DMS 273 (cell line): ENCODE data around the gene SLCO3A1.
A peak's percentile ranks its signal among the peaks of the same experiment; 100 is the strongest.

Experiments
- DNase-seq: peaks from one replicate; lab custom pipeline; 2025; ENCODE audit not compliant: unreplicated experiment; lab: John Stamatoyannopoulos, UW

The SLCO3A1 gene

DNA sequence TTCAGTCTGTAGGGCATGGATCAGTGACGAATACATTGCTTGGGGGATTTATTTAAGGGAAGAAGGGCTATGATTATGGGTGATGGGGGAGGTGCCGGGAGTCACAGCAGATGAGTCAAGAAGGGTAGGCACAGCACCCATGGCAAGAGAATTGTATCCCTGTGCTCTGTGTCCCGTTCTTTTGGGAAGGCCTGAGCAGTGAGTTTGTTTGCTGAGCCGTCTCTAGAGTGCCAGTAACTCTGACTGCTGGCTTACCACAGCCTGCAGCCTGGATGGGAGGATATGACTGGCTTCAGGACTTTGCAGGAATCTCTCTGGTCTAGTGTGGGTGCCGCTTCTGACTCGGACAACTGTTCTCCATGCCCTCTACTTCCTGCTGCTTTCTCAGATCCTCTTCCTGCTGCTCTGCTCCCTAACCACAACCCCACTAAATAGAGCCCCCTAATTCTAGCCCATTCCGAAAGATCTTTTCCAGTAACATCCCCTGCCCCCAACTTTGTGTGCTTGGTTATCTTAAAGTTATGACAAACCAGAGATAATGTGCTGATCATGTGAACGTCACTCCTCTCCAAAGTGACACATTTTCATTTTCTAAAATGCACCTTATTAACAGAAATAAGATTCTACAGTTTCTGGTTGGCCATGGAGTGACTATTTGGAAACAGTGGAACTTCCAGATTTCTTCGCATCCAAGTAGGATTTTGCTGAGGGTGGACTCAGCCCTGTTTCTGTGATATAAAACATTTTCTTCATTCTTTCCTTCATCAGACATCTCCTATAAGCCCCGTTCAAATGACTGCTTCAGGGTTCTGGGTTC is 239.0 kb downstream of the SLCO3A1 start:
- DNase-seq: no peak

DNA sequence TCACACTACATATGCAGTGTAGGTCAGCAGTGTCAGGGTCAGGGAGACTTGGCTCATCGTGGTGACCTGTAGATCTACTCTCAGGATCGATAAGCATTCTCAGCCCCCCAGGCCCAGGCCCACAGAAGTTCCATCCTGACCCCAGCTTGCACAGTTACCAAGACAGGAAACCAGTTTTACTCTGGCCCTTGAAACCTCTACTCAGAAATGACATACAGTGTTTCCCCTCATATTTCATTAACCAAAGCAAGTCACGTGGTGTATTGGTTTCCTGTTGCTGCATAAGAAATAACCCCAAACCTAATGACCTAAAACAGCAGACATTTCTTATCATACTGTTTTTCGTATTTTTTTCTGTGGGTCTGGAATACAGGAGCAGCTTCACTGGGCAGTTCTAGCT is 242.2 kb downstream of the SLCO3A1 start:
- no peak for DNase-seq

DNA sequence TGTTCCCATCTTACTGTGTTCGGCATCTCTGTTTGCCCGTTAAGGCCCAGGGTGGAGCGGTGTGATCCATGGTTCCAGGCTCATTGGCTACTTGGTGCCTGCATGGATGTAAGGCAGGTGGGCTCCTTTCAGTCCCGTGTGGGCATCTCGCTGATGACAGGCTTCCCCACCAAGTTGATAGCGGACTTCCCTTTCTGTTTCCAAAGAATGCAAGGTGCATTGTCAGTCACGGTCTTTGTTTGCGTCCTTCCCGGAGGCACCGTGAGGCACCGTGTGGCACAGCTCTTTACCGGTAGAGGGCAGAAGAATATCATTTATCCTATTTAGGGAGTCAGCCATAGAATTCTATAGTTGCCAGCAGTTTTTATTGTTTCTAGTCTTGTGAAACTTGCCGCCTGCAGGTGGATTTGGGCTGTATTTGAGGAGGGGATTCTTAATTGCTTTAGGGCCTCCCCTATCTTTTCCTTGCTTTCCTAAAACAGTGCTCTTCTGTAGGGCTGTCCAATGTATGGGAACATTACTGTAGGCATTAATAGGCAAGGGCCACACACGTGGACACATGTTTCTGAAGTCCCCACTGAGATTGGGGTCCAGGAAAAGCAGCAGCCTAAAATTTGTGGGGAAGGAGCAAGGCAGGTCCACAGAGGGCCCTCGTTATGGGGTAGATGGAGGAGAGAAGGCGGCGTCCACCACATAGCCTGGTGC is 244.1 kb downstream of the SLCO3A1 start:
- DNase-seq: peak; percentile 80

DNA sequence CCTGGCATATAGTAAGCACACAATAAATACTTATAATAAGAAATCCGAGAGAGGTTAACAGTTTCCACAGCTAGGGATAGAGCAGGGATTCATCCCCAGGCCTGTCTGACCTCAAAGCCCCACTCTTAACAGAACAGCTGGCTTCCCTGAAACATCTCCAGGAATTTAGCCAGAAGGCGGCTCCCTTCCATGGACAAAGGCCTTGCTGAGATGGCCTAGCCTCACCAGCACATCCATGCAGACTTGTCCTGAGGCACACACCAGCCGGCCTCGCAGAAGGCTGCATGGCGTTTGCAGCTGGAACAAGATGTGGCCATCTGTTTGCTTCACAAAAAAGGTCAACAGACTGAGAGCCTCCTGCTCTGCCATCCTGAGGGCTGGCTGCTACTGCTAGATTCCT is 245.4 kb downstream of the SLCO3A1 start:
- DNase-seq: peak; percentile 88

DNA sequence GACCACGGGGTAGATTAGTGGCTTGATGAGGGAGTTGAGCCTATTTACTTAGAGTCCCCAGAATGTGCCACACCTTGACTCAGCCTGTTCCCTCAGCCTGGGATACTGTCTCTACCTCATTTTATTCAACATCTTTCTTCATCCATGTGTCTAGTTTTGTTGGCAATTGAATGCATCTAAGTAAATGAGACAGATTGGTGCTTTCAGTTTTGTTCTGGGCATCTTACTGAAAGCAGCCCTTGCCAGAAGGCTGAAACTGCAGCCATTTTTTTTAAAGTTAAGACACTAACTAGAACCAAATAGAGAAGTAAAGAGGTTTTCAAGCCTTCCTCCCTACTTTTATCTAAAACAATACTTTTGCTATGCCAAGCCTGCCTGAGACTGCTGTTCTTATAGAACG is 246.8 kb downstream of the SLCO3A1 start:
- no peak for DNase-seq

DNA sequence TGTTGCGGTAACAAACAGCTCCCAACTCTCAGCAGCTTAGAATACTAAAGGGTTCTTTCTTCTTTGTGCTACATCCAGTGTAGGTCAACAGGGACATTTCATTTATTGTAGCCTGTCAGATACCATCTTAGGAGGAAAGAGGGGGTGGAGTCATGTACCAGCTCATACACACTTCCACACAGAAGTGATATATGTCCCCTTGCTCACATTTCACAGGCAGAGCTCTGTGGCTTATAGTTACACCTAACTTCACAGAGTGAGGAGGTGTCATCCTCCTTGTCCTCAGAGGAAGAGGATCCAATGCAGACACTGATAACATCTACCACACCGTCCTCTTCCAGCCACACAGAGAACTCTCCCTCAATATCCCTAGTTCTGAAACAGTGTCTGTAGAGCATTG is 247.2 kb downstream of the SLCO3A1 start:
- DNase-seq: no peak

DNA sequence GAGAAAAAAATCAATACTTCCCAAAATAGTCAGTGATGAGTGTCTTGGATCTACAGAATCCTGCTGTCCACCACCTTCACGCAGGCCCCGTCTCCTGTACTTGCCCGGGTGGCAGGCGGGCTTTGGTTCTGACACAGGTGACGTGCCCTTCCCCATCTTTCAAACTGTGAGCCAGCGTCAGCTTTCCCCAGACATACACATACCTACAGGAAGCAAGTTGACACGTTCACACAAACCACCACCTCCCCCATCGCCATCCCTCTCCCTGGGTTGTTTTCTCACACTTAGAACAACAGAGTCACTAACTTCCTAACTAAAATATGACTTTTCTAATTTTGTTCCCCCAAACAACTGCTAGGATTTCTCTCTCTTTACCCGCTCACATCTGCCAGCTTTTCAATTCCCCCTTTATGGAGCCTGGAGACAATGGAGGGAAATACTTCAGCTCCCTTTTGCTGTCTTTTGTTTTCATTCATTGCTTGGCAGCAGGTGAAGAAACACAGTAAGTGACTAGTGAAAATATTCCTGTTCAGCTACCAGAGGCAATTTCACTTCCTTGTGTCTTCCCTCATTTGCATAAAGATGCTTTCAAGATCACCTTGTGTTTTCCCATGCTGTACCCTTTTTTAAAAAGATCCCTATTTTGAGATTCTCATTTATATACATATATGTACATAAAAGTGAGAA is 248.3 kb downstream of the SLCO3A1 start:
- no peak for DNase-seq

DNA sequence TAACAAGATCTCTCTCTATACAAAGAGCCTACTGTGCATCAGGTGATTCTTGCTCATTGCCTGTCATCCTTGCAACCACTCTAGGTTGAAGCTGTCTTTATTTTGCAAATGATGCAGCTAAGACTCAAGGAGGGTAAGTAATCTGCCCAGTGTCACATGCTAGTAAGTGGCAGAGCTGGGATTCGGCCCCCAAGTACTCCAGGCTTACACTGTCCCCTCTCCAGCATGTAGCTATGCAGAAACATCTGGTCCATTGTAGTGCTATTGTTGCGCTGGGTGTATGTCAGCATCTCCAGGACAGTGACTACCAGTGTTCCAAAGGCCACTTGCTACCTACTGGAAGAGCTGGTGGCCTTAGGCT is 248.9 kb downstream of the SLCO3A1 start:
- no peak for DNase-seq

DNA sequence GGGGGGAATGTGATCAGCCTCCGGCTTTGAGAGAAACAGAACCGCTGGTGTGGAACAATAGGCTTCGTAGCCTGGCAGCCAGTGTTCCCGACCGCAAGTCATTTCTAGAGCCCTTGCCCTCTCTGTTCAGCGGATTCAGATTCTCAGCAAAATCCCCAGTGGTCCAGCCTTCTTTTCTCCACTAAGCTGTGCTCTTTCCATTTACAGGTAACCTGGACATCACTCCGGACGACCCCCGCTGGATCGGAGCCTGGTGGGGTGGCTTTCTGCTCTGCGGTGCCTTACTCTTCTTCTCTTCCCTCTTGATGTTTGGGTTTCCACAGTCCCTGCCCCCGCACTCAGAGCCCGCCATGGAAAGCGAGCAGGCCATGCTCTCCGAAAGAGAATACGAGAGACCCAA is 250.6 kb downstream of the SLCO3A1 start:
- DNase-seq: no peak

DNA sequence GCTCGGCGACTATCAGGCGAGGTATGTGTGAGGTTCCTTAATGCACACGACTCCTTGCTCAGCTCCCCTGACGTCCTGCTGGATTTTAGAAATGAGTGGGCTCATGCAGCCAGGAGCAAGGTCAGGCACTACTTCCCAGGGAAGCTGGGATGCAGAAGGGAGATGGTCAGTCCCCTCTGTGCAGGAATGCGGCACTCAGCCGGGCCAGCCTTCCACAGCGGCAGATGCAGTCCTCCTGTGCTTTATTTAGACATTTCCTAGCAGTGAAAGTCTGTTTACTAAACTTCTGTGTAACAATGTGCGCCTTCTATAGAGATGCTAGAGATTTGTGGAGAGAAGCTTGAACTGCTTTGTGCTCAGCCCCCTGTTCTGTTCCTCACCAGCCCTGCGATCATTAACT is 252.1 kb downstream of the SLCO3A1 start:
- no peak for DNase-seq

DNA sequence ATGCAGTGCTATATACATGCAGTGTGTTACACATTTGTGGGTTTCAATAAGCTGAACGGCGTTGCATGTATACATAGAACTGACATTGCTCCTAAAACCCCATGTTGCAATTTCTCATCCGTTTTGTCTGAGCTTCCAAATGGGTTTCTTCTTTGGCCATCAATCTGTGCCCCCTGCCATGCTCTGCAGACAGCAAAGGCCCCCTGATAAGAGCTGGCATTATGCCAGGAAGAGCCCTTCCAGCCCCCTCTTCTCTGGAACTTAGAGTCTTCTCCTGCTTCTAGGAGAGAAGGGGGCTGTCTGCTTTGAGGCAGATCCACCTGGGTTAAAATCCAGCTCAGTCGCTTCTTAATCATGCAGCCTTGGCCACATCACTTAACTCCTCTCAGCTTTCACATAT is 254.0 kb downstream of the SLCO3A1 start:
- DNase-seq: no peak

DNA sequence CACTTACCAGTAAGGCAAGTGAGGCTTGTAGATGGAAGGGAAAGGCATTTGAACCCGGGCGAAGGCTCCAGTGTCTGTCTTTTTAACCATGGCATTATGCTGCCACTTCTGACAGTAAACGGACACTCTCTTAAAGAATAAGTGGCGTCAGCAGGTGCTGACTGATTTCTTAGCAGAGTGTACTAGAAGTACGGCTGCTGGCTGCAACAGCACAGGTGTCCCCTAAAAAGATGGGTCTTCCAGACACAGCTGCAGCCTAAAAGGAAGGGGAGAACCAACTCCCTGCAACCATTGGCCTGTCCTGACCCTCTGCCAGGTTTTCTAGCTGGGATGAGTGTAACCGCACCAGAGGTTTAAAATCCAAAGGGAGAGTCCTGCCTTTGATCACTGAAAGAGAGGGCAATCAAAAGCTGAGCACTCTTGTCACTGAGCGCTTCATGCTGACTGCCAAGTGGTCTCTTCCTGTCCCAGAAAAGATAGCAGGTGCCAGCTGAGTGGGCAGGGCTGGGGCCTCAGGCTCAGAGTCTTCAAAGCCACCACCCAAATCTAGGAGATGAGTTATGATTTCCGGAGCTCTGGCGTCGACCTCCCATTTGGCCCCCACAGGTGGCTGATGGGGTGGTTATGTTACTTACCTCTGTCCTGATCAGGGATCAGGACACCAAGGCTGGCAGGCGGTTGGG is 255.8 kb downstream of the SLCO3A1 start:
- no peak for DNase-seq

DNA sequence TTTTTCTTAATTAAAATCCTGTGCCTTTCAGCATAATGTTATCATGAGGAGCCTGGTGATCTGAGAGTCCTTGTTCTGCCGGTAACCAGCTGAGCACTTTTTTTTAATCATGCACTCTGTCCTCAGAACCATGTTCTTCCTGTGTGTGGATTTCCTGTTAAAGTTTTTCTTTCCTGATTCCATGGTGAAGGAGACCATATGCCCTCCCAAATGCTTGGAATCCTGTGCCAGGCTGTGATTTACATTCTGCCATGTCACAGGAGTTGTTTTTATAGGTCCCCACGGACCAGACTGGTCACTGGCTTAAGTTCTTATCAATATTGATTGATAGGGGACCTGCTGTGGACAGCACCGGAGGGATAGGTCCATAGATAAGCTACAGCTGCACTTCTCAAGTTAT is 257.8 kb downstream of the SLCO3A1 start:
- peak; percentile 20 for DNase-seq

DNA sequence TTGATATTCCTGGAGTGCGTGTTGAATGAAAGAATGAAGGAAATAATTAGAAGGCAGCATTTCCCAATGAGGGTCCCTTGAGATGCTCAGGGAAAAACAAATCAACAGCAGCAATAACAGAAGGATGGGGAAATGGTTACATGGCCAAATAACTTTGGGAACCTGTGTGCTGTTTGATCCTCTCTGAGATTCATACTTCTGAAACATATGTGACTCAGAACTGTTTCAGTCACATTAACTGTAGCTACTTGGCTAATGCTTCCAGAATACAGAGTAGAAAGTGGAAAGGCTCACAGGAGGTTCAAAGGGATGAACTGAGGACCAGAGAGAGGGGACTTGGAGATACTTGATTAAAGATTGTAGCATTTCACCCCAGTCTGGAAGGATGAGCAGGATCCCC is 258.2 kb downstream of the SLCO3A1 start:
- DNase-seq: no peak

DNA sequence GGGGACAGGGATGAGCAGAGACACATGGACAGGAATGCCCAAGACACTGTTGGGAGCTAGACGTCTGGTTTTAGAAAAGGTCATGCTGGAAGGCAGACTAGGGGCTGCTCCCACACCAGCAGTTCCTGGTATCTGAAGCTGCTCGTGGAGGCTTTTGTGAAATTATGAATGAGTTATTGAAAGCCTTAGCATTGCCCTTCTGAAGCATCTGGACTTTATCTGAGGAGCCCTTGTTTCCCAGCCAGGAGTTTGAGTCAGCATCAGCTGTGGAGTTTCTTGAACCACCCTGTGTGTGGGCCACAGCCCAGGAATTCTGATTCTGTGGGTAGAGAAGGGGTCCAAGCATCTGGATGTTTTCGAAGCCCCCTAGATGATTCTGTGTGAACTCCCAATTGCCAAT is 258.7 kb downstream of the SLCO3A1 start:
- DNase-seq: no peak

DNA sequence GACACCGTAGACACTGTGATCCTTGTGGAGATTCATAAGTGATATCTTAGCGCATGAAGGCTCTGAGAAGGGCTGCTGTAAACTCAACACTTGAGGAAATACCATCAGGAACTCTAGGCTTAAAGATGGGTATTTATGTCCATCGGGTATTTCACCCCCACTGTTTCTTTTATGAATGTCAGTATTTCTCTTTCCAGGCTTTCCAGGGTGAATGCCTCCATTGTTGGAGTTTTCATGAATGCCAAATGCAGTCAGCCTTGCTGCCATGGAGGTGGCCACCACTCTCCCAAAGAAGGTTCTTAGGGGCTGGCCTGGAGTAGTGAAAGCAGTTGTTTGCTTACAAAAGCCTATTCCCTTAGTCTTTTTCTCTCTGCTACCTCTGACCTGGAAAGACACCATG is 259.2 kb downstream of the SLCO3A1 start:
- DNase-seq: no peak

DNA sequence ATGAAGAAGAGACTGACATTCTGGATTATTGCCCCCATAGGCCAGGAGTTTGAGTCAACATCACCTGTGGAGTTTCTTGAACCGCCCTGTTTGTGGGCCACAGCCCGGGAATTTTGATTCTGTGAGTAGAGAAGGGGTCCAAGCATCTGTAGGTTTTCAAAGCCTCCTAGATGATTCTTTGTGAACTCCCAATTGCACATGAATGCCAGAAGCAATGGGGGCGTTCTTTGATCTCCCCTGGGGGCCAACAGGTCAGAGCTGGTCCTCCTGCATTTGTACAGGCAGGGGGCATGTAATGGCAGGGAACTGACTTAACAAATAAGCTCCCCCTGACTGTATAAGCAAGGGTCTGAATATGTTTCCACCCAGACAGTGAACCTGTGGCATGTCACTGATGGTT is 260.3 kb downstream of the SLCO3A1 start:
- DNase-seq: no peak

DNA sequence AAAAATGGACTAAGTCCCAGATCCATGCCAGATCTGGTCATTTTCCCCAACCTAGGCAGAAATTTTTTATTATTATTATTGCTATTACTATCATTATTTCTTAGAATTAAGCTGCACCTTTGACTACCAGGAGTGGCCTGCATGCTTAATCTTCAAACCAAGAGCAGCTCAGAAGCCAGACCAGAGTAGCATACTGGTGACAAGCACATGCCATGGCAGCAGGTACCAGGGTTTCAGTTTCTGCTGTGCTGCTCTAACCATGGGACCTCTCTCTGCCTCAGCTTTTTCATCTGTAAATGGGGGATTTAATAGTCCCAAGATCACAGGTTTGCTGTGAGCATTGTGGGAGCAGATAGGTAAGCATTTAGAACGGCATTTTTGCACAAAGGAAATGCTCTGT is 262.3 kb downstream of the SLCO3A1 start:
- no peak for DNase-seq

DNA sequence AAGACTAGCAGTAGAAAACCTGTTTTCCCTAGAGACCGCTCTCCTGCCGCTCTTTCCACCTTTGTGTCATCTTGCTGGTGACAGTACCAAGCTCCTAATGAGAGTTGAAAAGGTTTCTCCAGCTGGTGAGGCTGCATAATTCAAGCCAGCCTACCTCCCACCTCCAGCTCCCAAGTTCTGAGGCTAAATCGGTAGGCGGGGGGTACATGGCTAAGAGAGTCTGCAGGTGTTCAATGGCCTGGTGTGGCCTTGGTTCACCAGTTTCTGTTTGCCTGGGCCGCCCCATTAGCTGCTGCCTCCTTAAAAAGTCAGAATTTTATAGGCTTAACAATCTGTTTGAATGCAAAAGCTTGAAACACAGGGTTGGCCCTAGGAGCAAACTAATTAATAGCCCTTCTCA is 262.8 kb downstream of the SLCO3A1 start:
- no peak for DNase-seq

DNA sequence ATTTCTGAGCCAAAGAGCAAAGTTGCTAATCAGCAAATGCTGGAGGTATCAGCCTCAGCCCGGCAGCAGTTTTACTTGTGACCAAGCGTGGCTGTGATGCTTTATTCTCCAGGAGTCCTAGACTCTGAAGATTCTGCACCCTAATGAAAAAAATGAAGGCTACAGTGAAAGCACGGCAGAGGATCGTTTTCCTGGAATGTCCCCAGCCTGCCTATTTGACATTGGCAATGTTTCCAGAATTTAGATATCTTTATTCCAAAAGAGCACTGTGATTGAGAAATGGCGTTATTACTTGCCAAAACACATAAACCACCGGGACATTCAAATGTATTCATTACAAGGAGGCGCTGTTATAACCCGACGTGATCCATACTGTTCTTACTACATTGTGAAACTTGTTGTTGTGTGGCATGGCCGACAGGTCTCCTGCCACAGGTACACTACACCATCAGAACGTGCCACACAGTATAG is 263.8 kb downstream of the SLCO3A1 start:
- no peak for DNase-seq

DNA sequence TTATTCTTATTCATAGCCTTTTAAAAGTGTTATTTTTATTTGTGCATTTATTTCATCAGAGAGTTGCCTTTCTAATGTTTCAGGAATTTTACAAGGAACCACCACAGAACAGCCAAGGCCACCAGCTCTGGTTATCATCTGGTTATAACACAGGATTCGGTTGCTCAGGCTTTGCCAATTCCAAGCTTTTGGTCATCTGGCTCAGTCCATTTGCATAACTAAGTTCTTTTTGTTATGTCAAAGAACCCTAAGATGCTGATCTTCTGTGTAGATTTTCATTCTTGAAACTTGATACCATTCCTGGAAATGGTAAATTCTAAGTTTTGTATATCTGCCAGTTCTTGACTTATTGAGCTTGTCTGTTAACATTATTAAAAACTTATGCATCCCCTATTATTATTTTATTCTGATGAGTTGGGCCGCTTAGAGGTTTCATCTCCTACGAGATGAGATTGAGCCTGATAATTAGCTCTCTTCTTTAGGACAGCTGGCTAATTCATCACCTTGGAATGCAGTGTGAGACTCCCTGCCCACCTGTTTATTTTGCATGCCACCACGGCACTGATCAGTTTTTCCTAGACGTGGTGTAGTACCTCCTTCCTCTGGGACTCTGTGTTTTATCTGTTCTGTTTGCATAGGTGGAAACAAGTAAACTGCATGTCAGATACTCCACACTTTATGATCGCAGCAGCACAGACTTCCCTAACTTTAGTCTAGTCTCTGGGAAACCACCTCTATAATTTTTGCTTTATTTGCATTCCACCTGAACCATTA is 264.8 kb downstream of the SLCO3A1 start:
- DNase-seq: no peak
